Common myeloid progenitor, CD34-positive (primary cell): Measurements from ENCODE around the gene NR4A1.
A peak's percentile ranks its signal among the peaks of the same experiment; 100 is the strongest.

ENCODE experiments used
- CTCF ChIA-PET: fragments of 350-600 bp; sonication (Branson Sonifier 250); formaldehyde crosslinking; loops from one replicate; lab custom pipeline; 2021; ENCODE audit warnings: antibody characterized with exemption; lab: Charles Lee
- POLR2A ChIA-PET: fragments of 350-600 bp; sonication (Branson Sonifier 250); formaldehyde crosslinking; loops from one replicate; lab custom pipeline; 2021; ENCODE audit warnings: antibody characterized with exemption; lab: Charles Lee
- DNase-seq, 3 donors: peaks; one replicate each; pipeline versions ENCODE4 v3.0.0 to v3.0.0-alpha.2; 2013
- H3K27ac ChIP-seq, 2 experiments: 1 replicate in 1 of 2; 2 replicates in 1 of 2; pipeline ENCODE4 v1.7.0; 2013; ENCODE audit warnings: inconsistent platforms in 2 of 2, low read length in 2 of 2, mild to moderate bottlenecking in 2 of 2, low read depth in 1 of 2, moderate library complexity in 1 of 2; ENCODE audit not compliant: severe bottlenecking in 2 of 2, insufficient read depth in 1 of 2, poor library complexity in 1 of 2
- H3K27me3 ChIP-seq, 5 experiments: replicated peaks in 2 of 5; 1 replicate in 3 of 5; 2 replicates in 2 of 5; pipeline versions ENCODE4 v1.6.1 to v1.7.0; 2013; ENCODE audit warnings: low read length in 4 of 5, mild to moderate bottlenecking in 2 of 5, moderate library complexity in 2 of 5, inconsistent platforms in 1 of 5; ENCODE audit not compliant: insufficient read depth in 5 of 5, control insufficient read depth in 4 of 5
- H3K36me3 ChIP-seq, 4 experiments: 1 replicate in 2 of 4; 2 replicates in 2 of 4; pipeline versions ENCODE4 v1.6.1 to v1.7.0; 2013; ENCODE audit warnings: low read length in 3 of 4, control low read depth in 1 of 4, mild to moderate bottlenecking in 1 of 4; ENCODE audit not compliant: control insufficient read depth in 4 of 4, insufficient read depth in 4 of 4
- H3K4me1 ChIP-seq, 4 experiments: 1 replicate in 3 of 4; 2 replicates in 1 of 4; pipeline versions ENCODE4 v1.6.1 to v1.7.1; 2013; ENCODE audit warnings: low read length in 3 of 4, mild to moderate bottlenecking in 3 of 4, control low read depth in 1 of 4, inconsistent platforms in 1 of 4, moderate library complexity in 1 of 4; ENCODE audit not compliant: control insufficient read depth in 4 of 4, insufficient read depth in 4 of 4; ENCODE audit errors: control extremely low read depth in 1 of 4
- H3K4me3 ChIP-seq, 7 experiments: 1 replicate in 4 of 7; 2 replicates in 3 of 7; pipeline versions ENCODE4 v1.5.1 to v1.7.0; 2013; ENCODE audit warnings: mild to moderate bottlenecking in 7 of 7, low read length in 6 of 7, moderate library complexity in 6 of 7, inconsistent platforms in 2 of 7, low read depth in 2 of 7, control low read depth in 1 of 7; ENCODE audit not compliant: insufficient read depth in 4 of 7, control insufficient read depth in 1 of 7; ENCODE audit errors: extremely low read depth in 1 of 7
- H3K9me3 ChIP-seq, 5 experiments: 1 replicate in 4 of 5; 2 replicates in 1 of 5; pipeline versions ENCODE4 v1.6.1 to v1.7.1; 2013; ENCODE audit warnings: low read length in 4 of 5, mild to moderate bottlenecking in 2 of 5, inconsistent platforms in 1 of 5, low read depth in 1 of 5, moderate library complexity in 1 of 5; ENCODE audit not compliant: control insufficient read depth in 4 of 5, insufficient read depth in 2 of 5; ENCODE audit errors: control extremely low read depth in 1 of 5
- WGBS: methylation state at CpG from one replicate; pipeline ENCODE4 v1.1.5; 2013; ENCODE audit not compliant: insufficient coverage; 5-methylcytosine and 5-hydroxymethylcytosine counted together

NR4A1 gene

GRCh38 chr12:52076811-52077210 is 25.6 kb downstream of the NR4A1 start:
- no peak overlapping the region for H3K27ac ChIP-seq
- H3K27me3 ChIP-seq, result no peaks in the 10 kb centered on the region
- DNase-seq, result no peak
- H3K4me1 ChIP-seq, result peaks cover 0 to 11% (median 10%) of the 10 kb centered on the region in 4 experiments
- CTCF ChIA-PET, result interaction anchor here (1.5 to 31.9 kb wide), 2 partner anchors 21 to 51 kb away, joined by 3 to 661 read pairs; no protein-coding TSS in a partner anchor
- no peaks in the 10 kb centered on the region for H3K9me3 ChIP-seq
- 96% methylated on average over 16 of the region's 16 CpGs for WGBS
- no peak overlapping the region for H3K4me3 ChIP-seq
- POLR2A ChIA-PET, result no interaction called here
- peaks cover 25 to 63% (median 47%) of the 10 kb centered on the region in 4 experiments for H3K36me3 ChIP-seq

GRCh38 chr12:52078276-52078675 is 27.0 kb downstream of the NR4A1 start:
- ChIA-PET CTCF (interaction anchor here (0.8 to 31.9 kb wide), 5 partner anchors 9 to 156 kb away, joined by 3 to 661 read pairs (median 4); partner anchors contain the start of gene ATG101), POLR2A (no interaction called here)
- Histone ChIP-seq H3K27me3 (no peaks in the 10 kb centered on the region), H3K36me3 (peaks cover 24 to 54% (median 41%) of the 10 kb centered on the region in 4 experiments), H3K4me1 (peaks cover 0 to 15% (median 12%) of the 10 kb centered on the region in 4 experiments), H3K4me3 (no peak overlapping the region), H3K27ac (no peak overlapping the region), H3K9me3 (no peaks in the 10 kb centered on the region)
- 100% methylated on average over 3 of the region's 3 CpGs for WGBS
- no peak for DNase-seq

GRCh38 chr12:52079576-52080402 is 28.5 kb downstream of the NR4A1 start, which contains the start of gene SMIM41:
SMIM41 (plus strand) TSS chr12:52079704; CDS start chr12:52079780, 76 bp downstream.
- Histone ChIP-seq H3K36me3 (peaks cover 20 to 39% (median 33%) of the 10 kb centered on the region in 4 experiments), H3K4me3 (no peak within 1 kb of the TSS), H3K9me3 (no peaks in the 10 kb centered on the region), H3K27ac (no peak within 1 kb of the TSS), H3K4me1 (peaks cover 0 to 16% (median 13%) of the 10 kb centered on the region in 4 experiments), H3K27me3 (no peaks in the 10 kb centered on the region)
- DNase-seq, result no peak
- ChIA-PET CTCF (interaction anchor here (1.8 to 31.9 kb wide), 3 partner anchors 11 to 87 kb away, joined by 6 to 661 read pairs (median 65); partner anchors contain the start of gene ATG101), POLR2A (interaction anchor here (0.6 to 1.5 kb wide), 2 partner anchors 10 to 42 kb away, joined by 3 to 7 read pairs; partner anchors contain the start of gene ATG101)
- WGBS, result 91% methylated on average over 82 of the region's 87 CpGs

- H3K4me3 ChIP-seq, result no peak overlapping the region
- no peaks in the 10 kb centered on the region for H3K27me3 ChIP-seq
- H3K4me1 ChIP-seq, result peaks cover 0 to 16% (median 13%) of the 10 kb centered on the region in 4 experiments
- DNase-seq, result no peak
- no peaks in the 10 kb centered on the region for H3K9me3 ChIP-seq
- WGBS, result 93% methylated on average over 8 of the region's 10 CpGs
- H3K36me3 ChIP-seq, result peaks cover 15 to 31% (median 25%) of the 10 kb centered on the region in 4 experiments
- no peak overlapping the region for H3K27ac ChIP-seq
- POLR2A ChIA-PET, result interaction anchor here (0.9 to 2.9 kb wide), 5 partner anchors 9 to 55 kb away, joined by 3 to 17 read pairs (median 5); partner anchors contain the start of gene ATG101
- CTCF ChIA-PET, result interaction anchor here (0.9 to 31.9 kb wide), 8 partner anchors 11 to 88 kb away, joined by 3 to 661 read pairs (median 10); partner anchors contain the start of genes ATG101 and NR4A1
Measured at GRCh38 chr12:52080403-52081251, 29.4 kb downstream of the NR4A1 start.

- POLR2A ChIA-PET, result interaction anchor here (0.9 to 2.9 kb wide), 7 partner anchors 10 to 56 kb away, joined by 3 to 17 read pairs (median 4); partner anchors contain the start of genes ATG101 and NR4A1
- DNase-seq, result peak in 2 of 3 donors; percentile 70 to 74
- Histone ChIP-seq H3K36me3 (peaks cover 12 to 26% (median 23%) of the 10 kb centered on the region in 4 experiments), H3K27ac (no peak overlapping the region), H3K4me1 (peaks cover 0 to 16% (median 13%) of the 10 kb centered on the region in 4 experiments), H3K4me3 (no peak overlapping the region), H3K27me3 (peaks cover 0 to 3% (median 0%) of the 10 kb centered on the region in 5 experiments), H3K9me3 (no peaks in the 10 kb centered on the region)
- CTCF ChIA-PET, result interaction anchor here (0.9 to 31.9 kb wide), 13 partner anchors 8 to 89 kb away, joined by 3 to 661 read pairs (median 7); partner anchors contain the start of genes ATG101 and NR4A1
- WGBS, result no CpG with 5 or more reads among the region's 9 CpGs
Measured at GRCh38 chr12:52081263-52081733, 30.1 kb downstream of the NR4A1 start.

GRCh38 chr12:52082026-52082668 is 30.9 kb downstream of the NR4A1 start:
- DNase-seq, result no peak
- 94% methylated on average over 7 of the region's 13 CpGs for WGBS
- POLR2A ChIA-PET, result interaction anchor here (0.9 to 2.9 kb wide), 5 partner anchors 12 to 57 kb away, joined by 3 to 17 read pairs (median 3); partner anchors contain the start of genes ATG101 and NR4A1

More at GRCh38 chr12:52082026-52082668, 30.9 kb downstream of the NR4A1 start:
- CTCF ChIA-PET, result interaction anchor here (0.8 to 31.9 kb wide), 18 partner anchors 9 to 92 kb away, joined by 3 to 661 read pairs (median 6); partner anchors contain the start of genes ATG101 and NR4A1
- Histone ChIP-seq H3K27me3 (peaks cover 0 to 12% (median 4%) of the 10 kb centered on the region in 5 experiments), H3K36me3 (peaks cover 6 to 18% (median 15%) of the 10 kb centered on the region in 4 experiments), H3K4me1 (peaks cover 0 to 16% (median 13%) of the 10 kb centered on the region in 4 experiments), H3K9me3 (no peaks in the 10 kb centered on the region), H3K27ac (no peak overlapping the region), H3K4me3 (no peak overlapping the region)
